GM06990 (cell line): ENCODE measurements around the gene EME2.

Experiments
- DNase-seq: peaks from one replicate; pipeline ENCODE4 v3.0.0-alpha.2; 2011; ENCODE audit not compliant: insufficient read length; ENCODE audit errors: extremely low read depth
- H3K27me3 ChIP-seq: replicated peaks from 2 replicates; pipeline ENCODE4 v1.6.0; 2011; ENCODE audit warnings: low read length; ENCODE audit not compliant: control insufficient read depth, insufficient read depth
- H3K36me3 ChIP-seq: 2 replicates; pipeline ENCODE4 v1.5.1; 2011; ENCODE audit warnings: low read length; ENCODE audit not compliant: control insufficient read depth, insufficient read depth
- H3K4me3 ChIP-seq: replicated peaks from 2 replicates; pipeline ENCODE4 v1.5.1; 2011; ENCODE audit warnings: low read depth, mild to moderate bottlenecking, control low read depth, low read length
- CTCF ChIP-seq: IDR thresholded peaks from 2 replicates; pipeline ENCODE4 v1.5.1; 2011; ENCODE audit warnings: low read length, control low read depth, mild to moderate bottlenecking, inconsistent platforms; ENCODE audit not compliant: insufficient read depth, poor library complexity, severe bottlenecking

Gene EME2

GRCh38 chr16:1769402-1770300 is 3.0 kb upstream of the EME2 start:
- no peak for DNase-seq
- no peak for TF ChIP-seq CTCF

GRCh38 chr16:1770328-1771187 is 2.1 kb upstream of the EME2 start:
- no peak for TF ChIP-seq CTCF
- peak; percentile 67 for DNase-seq
- Histone ChIP-seq H3K4me3 (peak overlapping the region; percentile 84), H3K27me3 (no peaks in the 10 kb centered on the region), H3K36me3 (peaks cover 32% of the 10 kb centered on the region)

More at GRCh38 chr16:1769402-1770300, 3.0 kb upstream of the EME2 start:
- Histone ChIP-seq H3K4me3 (peak overlapping the region; percentile 84), H3K36me3 (peaks cover 38% of the 10 kb centered on the region), H3K27me3 (no peaks in the 10 kb centered on the region)

GRCh38 chr16:1771188-1771863 is 1.3 kb upstream of the EME2 start, which contains the start of gene NME3:
NME3 (minus strand) TSS chr16:1771543; CDS start chr16:1771534, 9 bp downstream.
- no peak for TF ChIP-seq CTCF
- peak; percentile 86 for DNase-seq
- Histone ChIP-seq H3K27me3 (no peaks in the 10 kb centered on the region), H3K4me3 (peak within 1 kb of the TSS; percentile 84), H3K36me3 (peaks cover 29% of the 10 kb centered on the region)

- H3K4me3 ChIP-seq, result peak overlapping the region; percentile 84
- H3K27me3 ChIP-seq, result no peaks in the 10 kb centered on the region
- H3K36me3 ChIP-seq, result peaks cover 33% of the 10 kb centered on the region
- DNase-seq, result no peak
- no peak for TF ChIP-seq CTCF
Measured at GRCh38 chr16:1771864-1772361, 697 bp upstream of the EME2 start.
